Measurements from ENCODE around the gene NAPSA.

DNA sequence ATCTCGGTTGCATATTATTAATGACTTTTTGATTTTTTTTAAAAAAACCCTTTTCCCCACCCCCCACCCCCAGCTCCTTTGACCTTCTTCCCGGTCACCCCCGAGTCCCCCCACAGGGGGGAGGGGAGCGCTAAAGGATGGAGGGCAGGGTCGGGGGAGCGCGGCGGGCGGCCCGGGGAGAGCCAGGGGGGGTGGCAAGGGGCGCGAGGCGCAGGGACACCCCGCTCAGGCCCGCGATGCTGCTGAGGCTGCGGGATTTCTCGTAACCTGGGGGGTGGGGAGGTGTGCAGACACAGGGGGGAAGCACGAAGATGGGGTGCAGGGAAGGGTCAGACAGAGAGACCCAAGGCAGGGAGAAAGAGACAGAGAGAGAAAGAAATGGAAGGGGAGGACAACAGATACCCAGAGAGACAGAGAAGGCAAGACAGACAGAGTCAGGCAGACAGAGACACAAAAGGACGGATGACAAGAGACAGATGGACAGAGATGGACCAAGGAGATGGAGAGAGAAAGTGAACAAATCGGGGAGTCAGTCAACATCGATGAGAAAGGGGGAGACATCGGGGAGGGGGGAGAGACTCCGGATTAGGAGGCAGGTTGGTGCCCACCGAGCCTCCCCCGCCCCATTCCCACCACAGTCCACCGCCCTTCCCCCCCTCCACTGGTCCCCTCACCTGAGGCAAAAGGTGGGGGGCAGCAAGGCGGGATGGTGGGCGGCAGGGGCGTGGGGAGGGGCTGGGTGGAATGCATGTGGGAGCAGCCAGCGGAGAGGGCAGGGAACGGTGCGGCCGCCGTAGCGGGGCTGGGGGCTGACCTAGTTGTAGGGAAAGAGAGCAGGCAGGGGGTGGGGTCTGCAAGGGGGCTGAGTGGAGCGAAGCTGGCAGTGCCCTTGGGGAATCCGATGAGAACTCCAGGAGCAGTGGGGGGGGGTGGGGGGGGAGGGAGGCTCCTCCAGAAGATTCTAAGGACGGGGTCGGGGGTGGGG lies 50.4 kb downstream of the NAPSA start:
- TF ChIP-seq, protein P1, sequence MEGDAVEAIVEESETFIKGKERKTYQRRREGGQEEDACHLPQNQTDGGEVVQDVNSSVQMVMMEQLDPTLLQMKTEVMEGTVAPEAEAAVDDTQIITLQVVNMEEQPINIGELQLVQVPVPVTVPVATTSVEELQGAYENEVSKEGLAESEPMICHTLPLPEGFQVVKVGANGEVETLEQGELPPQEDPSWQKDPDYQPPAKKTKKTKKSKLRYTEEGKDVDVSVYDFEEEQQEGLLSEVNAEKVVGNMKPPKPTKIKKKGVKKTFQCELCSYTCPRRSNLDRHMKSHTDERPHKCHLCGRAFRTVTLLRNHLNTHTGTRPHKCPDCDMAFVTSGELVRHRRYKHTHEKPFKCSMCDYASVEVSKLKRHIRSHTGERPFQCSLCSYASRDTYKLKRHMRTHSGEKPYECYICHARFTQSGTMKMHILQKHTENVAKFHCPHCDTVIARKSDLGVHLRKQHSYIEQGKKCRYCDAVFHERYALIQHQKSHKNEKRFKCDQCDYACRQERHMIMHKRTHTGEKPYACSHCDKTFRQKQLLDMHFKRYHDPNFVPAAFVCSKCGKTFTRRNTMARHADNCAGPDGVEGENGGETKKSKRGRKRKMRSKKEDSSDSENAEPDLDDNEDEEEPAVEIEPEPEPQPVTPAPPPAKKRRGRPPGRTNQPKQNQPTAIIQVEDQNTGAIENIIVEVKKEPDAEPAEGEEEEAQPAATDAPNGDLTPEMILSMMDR (IDR thresholded peaks at IDR 0.05; ENCODE audit: insufficient read depth, low read depth, low read length), result no peak
- peak; percentile 31 for TF ChIP-seq EZH2 (IDR thresholded peaks at IDR 0.05; ENCODE audit: insufficient read depth, low read length)

Data from astrocyte (in vitro differentiated cells and primary cell).